ENCODE results near the gene TAS2R40. TPM values are rescaled to one million over a fixed set of nuclear protein-coding genes. Genes with fewer than 3 reads are reported as not detected.

TAS2R40 gene
- total RNA-seq, 4 donors from 2014 or later, result not detected

GRCh38 chr7:143239813-143240212, 18.0 kb downstream of the TAS2R40 start:
- TF ChIP-seq CTCF (IDR thresholded peaks at IDR 0.05) (no peak), POLR2A (IDR thresholded peaks at IDR 0.05) (no peak)
- intact Hi-C loops (cut with DNase I; ENCODE audit: low total_unique reads), result loop anchor here (5.0 kb wide), 1 partner anchor 62 kb away; no protein-coding TSS in a partner anchor
- H3K4me3 ChIP-seq (ENCODE audit: low read depth, poor library complexity, severe bottlenecking), result no peak overlapping the region
- DNase-seq (ENCODE audit: low spot score in 2 of 2), result no peak

- WGBS, 2 donors, result 11 to 17% methylated on average over 9 of the region's 9 CpGs
- TF ChIP-seq CTCF (IDR thresholded peaks at IDR 0.05), result peak in 1 of 3 donors; percentile 55
- TF ChIP-seq POLR2A (IDR thresholded peaks at IDR 0.05), result no peak
- intact Hi-C loops (cut with DNase I; ENCODE audit: low total_unique reads), result no loop called here
- DNase-seq (ENCODE audit: low spot score in 2 of 2), result peak; percentile 70 to 91
- no peak overlapping the region for H3K4me3 ChIP-seq (ENCODE audit: low read depth, poor library complexity, severe bottlenecking)
Measured at GRCh38 chr7:143240291-143241168, 18.7 kb downstream of the TAS2R40 start.

GRCh38 chr7:143242306-143242705, 20.5 kb downstream of the TAS2R40 start:
- WGBS, 2 donors, result 78 to 83% methylated on average over 11 of the region's 11 CpGs
- TF ChIP-seq CTCF (IDR thresholded peaks at IDR 0.05), result no peak
- no peak for TF ChIP-seq POLR2A (IDR thresholded peaks at IDR 0.05)
- DNase-seq (ENCODE audit: low spot score in 2 of 2), result no peak
- no peak overlapping the region for H3K4me3 ChIP-seq (ENCODE audit: low read depth, poor library complexity, severe bottlenecking)
- intact Hi-C loops (cut with DNase I; ENCODE audit: low total_unique reads), result no loop called here

GRCh38 chr7:143243111-143243510, 21.3 kb downstream of the TAS2R40 start:
- DNase-seq (ENCODE audit: low spot score in 2 of 2), result no peak
- intact Hi-C loops (cut with DNase I; ENCODE audit: low total_unique reads), result no loop called here
- TF ChIP-seq POLR2A (IDR thresholded peaks at IDR 0.05), result no peak
- no peak for TF ChIP-seq CTCF (IDR thresholded peaks at IDR 0.05)

GRCh38 chr7:143243614-143244013, 21.8 kb downstream of the TAS2R40 start:
- no peak for DNase-seq (ENCODE audit: low spot score in 2 of 2)
- intact Hi-C loops (cut with DNase I; ENCODE audit: low total_unique reads), result no loop called here
- WGBS, 2 donors, result 82% methylated on average over 3 of the region's 3 CpGs
- no peak overlapping the region for H3K4me3 ChIP-seq (ENCODE audit: low read depth, poor library complexity, severe bottlenecking)
- TF ChIP-seq CTCF (IDR thresholded peaks at IDR 0.05) (no peak), POLR2A (IDR thresholded peaks at IDR 0.05) (no peak)

More at GRCh38 chr7:143243111-143243510, 21.3 kb downstream of the TAS2R40 start:
- 82 to 83% methylated on average over 7 of the region's 7 CpGs for WGBS, 2 donors
- H3K4me3 ChIP-seq (ENCODE audit: low read depth, poor library complexity, severe bottlenecking), result no peak overlapping the region
